Spleen (tissue), 7 donors: ENCODE measurements around the gene LINGO1.

Source experiments
- CTCF ChIP-seq, 11 experiments: fragments of 200-600 bp in 7 of 11; fragments of 450-650 bp in 4 of 11; sonication (generic) in 4 of 11; IDR thresholded peaks in 8 of 11; conservative IDR thresholded peaks in 3 of 11; 1 replicate in 7 of 11; 2 replicates in 4 of 11; pipeline versions ENCODE4 v1.4.0 to v1.8.0; 2016 to 2021; ENCODE audit warnings: antibody characterized with exemption in 11 of 11, inconsistent platforms in 4 of 11, mild to moderate bottlenecking in 1 of 11
- POLR2A ChIP-seq, 3 donors: fragments of 450-650 bp; IDR thresholded peaks; one replicate each; pipeline ENCODE4 v1.5.1; 2017; ENCODE audit warnings: antibody characterized with exemption in 3 of 3, mild to moderate bottlenecking in 1 of 3
- donor health status: DM: no; HTN: no; CAD: no; lungs with moderate emphysema.
- donor health status: DM: no; HTN: no; CAD: no.
- donor health status: DM: no; HTN: no; CAD: no.

GRCh38 chr15:77674327-77674726 is 41.6 kb upstream of the LINGO1 start:
- TF ChIP-seq POLR2A (IDR thresholded peaks at IDR 0.05) (no peak), CTCF (IDR thresholded peaks at IDR 0.05 in 8 of 11, conservative IDR thresholded peaks at IDR 0.05 in 3 of 11) (no peak)
